K562 (cell line): ENCODE results near the gene PDE6C. TPM values are rescaled to one million over a fixed set of nuclear protein-coding genes. Genes with fewer than 3 reads are reported as not detected.

Source experiments
- ATAC-seq: fragments of 200-7000 bp; cut with Tn5 transposase; 3 replicates; pipeline ENCODE4 v1.9.1; 2020; ENCODE audit warnings: moderate library complexity
- BruUV-seq: library from RNA; stranded (reverse); fragments of 400-500 nt; replicated peaks from 2 replicates; lab custom pipeline; 2021; lab: Mats Ljungman, UMichigan
- CTCF ChIA-PET: fragments of 300-600 bp; formaldehyde crosslinking; extraction: SDS; loops from one replicate; lab custom pipeline; 2021; ENCODE audit warnings: low intra/inter-chr PET ratio; lab: Yijun Ruan, JAX
- POLR2A ChIA-PET: fragments of 300-600, 350-650 bp; sonication (Branson Sonifier 250); formaldehyde crosslinking; extraction: SDS; loops from one replicate; lab custom pipeline; 2021; ENCODE audit warnings: antibody characterized with exemption, inconsistent platforms; lab: Yijun Ruan, JAX
- DNase-seq, 4 experiments: peaks; one replicate each; pipeline versions ENCODE4 v3.0.0 to v3.0.0-alpha.2; 2011 to 2018; ENCODE audit warnings: low spot score in 3 of 4, mixed read lengths in 3 of 4; ENCODE audit errors: extremely low read depth in 1 of 4
- FAIRE-seq: peaks from 2 replicates; lab custom pipeline; 2011; peaks lifted over from hg19 to GRCh38; lab: Jason Lieb, UNC
- H2AFZ ChIP-seq: 2 replicates; pipeline ENCODE4 v1.6.0; 2011; ENCODE audit warnings: low read depth, low read length, control low read depth, inconsistent platforms
- H3K27ac ChIP-seq: fragments of 200-600 bp; 3 replicates; pipeline ENCODE4 v1.8.0; 2011; ENCODE audit warnings: low read depth, mild to moderate bottlenecking, control low read depth, inconsistent platforms, low read length, moderate library complexity, mixed read lengths; ENCODE audit errors: extremely low read depth
- H3K27me3 ChIP-seq, 2 experiments: fragments of 300-600 bp in 1 of 2; 2 replicates in 1 of 2; 3 replicates in 1 of 2; pipeline versions ENCODE4 v1.6.0 to v1.8.0; 2011; ENCODE audit warnings: inconsistent platforms in 2 of 2, low read length in 2 of 2, mild to moderate bottlenecking in 1 of 2, mixed read lengths in 1 of 2, moderate library complexity in 1 of 2; ENCODE audit not compliant: control insufficient read depth in 2 of 2, insufficient read depth in 2 of 2
- H3K36me3 ChIP-seq: fragments of 300-600 bp; 3 replicates; pipeline ENCODE4 v1.8.0; 2011; ENCODE audit warnings: mild to moderate bottlenecking, low read length, inconsistent platforms; ENCODE audit not compliant: control insufficient read depth, insufficient read depth
- H3K4me1 ChIP-seq, 2 experiments: fragments of 200-600 bp in 1 of 2; replicated peaks in 1 of 2; 2 replicates in 1 of 2; 3 replicates in 1 of 2; pipeline versions ENCODE4 v1.5.1 to v1.8.0; 2011; ENCODE audit warnings: inconsistent platforms in 2 of 2, low read length in 2 of 2, mild to moderate bottlenecking in 1 of 2, mixed read lengths in 1 of 2, moderate library complexity in 1 of 2; ENCODE audit not compliant: control insufficient read depth in 2 of 2, insufficient read depth in 2 of 2
- H3K4me2 ChIP-seq: 2 replicates; pipeline ENCODE4 v1.6.1; 2011; ENCODE audit warnings: low read length, control low read depth, inconsistent platforms, mixed read lengths; ENCODE audit not compliant: insufficient read depth
- H3K4me3 ChIP-seq: fragments of 200-600 bp; sonication (generic), shearing (Covaris generic); 2 replicates; pipeline ENCODE4 v1.5.1; 2016; ENCODE audit warnings: control low read depth, inconsistent platforms
- H3K79me2 ChIP-seq: fragments of 200-600 bp; 3 replicates; pipeline ENCODE4 v1.8.0; 2011; ENCODE audit warnings: low read length, inconsistent platforms; ENCODE audit not compliant: control insufficient read depth, insufficient read depth
- H3K9ac ChIP-seq, 2 experiments: 2 replicates each; pipeline versions ENCODE4 v1.6.0 to v1.6.1; 2011; ENCODE audit warnings: low read depth in 2 of 2, low read length in 2 of 2, control low read depth in 1 of 2, inconsistent platforms in 1 of 2, mild to moderate bottlenecking in 1 of 2, mixed read lengths in 1 of 2; ENCODE audit not compliant: insufficient read depth in 1 of 2
- H3K9me1 ChIP-seq: one replicate; pipeline ENCODE4 v1.6.0; 2011; ENCODE audit warnings: inconsistent platforms, mild to moderate bottlenecking, low read length, moderate library complexity; ENCODE audit not compliant: control insufficient read depth, insufficient read depth
- H3K9me3 ChIP-seq: replicated peaks from 2 replicates; pipeline ENCODE4 v1.5.1; 2011; ENCODE audit warnings: low read depth, low read length, inconsistent platforms; ENCODE audit not compliant: control insufficient read depth, insufficient read depth
- H4K20me1 ChIP-seq: replicated peaks from 2 replicates; pipeline ENCODE4 v1.6.1; 2011; ENCODE audit warnings: low read length, inconsistent platforms, mixed read lengths; ENCODE audit not compliant: control insufficient read depth, insufficient read depth
- HNRNPUL1 ChIP-seq: fragments of 200-400 bp; formaldehyde crosslinking; IDR thresholded peaks from 2 replicates; pipeline ENCODE4 v1.6.1; 2017; ENCODE audit warnings: low read length
- RBM25 ChIP-seq: fragments of 200-400 bp; formaldehyde crosslinking; IDR thresholded peaks from 2 replicates; pipeline ENCODE4 v1.6.1; 2018; ENCODE audit warnings: low read length, low read depth, moderate library complexity; ENCODE audit not compliant: severe bottlenecking
- ZC3H4 ChIP-seq: sonication (generic); formaldehyde crosslinking; IDR thresholded peaks from 2 replicates; pipeline ENCODE4 v1.9.0; 2021; ENCODE audit warnings: missing genetic modification reagents, borderline replicate concordance
- ZNF146 ChIP-seq: IDR thresholded peaks from one replicate; pipeline ENCODE4 v1.6.1; 2018; ENCODE audit warnings: missing compliant biosample characterization; ENCODE audit not compliant: unreplicated experiment
- ZNF280A ChIP-seq: fragments of 450-650 bp; IDR thresholded peaks from 2 replicates; pipeline ENCODE4 v1.6.1; 2018; ENCODE audit warnings: mild to moderate bottlenecking, low read depth; ENCODE audit not compliant: partially characterized antibody
- WGBS: fragments of 100-300 bp; shearing (Covaris generic); methylation state at CpG from one replicate; pipeline ENCODE4 v1.1.6; 2016; ENCODE audit warnings: low coverage, mixed read lengths; ENCODE audit not compliant: insufficient coverage; ENCODE audit errors: missing lambda C conversion rate; 5-methylcytosine and 5-hydroxymethylcytosine counted together
- in situ Hi-C: fragments of 300-500 bp; cut with MboI; formaldehyde crosslinking; loops from 4 replicates; pipeline ENCODE4 v1.15.0; 2018; ENCODE audit warnings: inconsistent platforms, mixed read lengths
- intact Hi-C: fragments of 100-400 bp; cut with micrococcal nuclease; formaldehyde crosslinking; loops from 2 replicates; pipeline ENCODE4 v1.14.2; 2022
- polyA plus RNA-seq, 8 experiments: library from polyadenylated mRNA; depleted of rRNA in 4 of 8; stranded (reverse) in 5 of 8; unstranded in 3 of 8; fragments of >200 nt; fragmentation: Nextera tagmentation in 2 of 8; fragmentation: Illumina TruSeq in 1 of 8; extraction: Ambion mirVana in 2 of 8; extraction: Trizol in 1 of 8; gene quantifications; 2 replicates each; pipeline versions ENCODE4 v1.2.1 to v1.2.3, GENCODE V29; 2011 to 2014; ENCODE audit warnings: inconsistent platforms in 1 of 8, missing spikeins in 1 of 8
- total RNA-seq, 7 experiments: library from RNA; depleted of rRNA in 6 of 7; stranded (reverse); fragments of >200 nt in 6 of 7; fragmentation: Illumina TruSeq in 2 of 7; extraction: Trizol in 2 of 7; gene quantifications; 2 replicates each; pipeline versions ENCODE4 v1.2.1 to v1.2.3, GENCODE V29; 2011 to 2021; ENCODE audit warnings: low replicate concordance in 1 of 7

The PDE6C gene
- total and polyA plus RNA-seq, 9 of the 15 experiments (the other 6 are each of a cell fraction or from before 2014, with no cell fraction given): not detected

- Histone ChIP-seq H3K27ac (no peak overlapping the region), H3K79me2 (no peaks in the 10 kb centered on the region), H3K9ac (no peak overlapping the region), H3K4me3 (no peak overlapping the region), H3K36me3 (no peaks in the 10 kb centered on the region), H3K4me1 (no peaks in the 10 kb centered on the region), H4K20me1 (no peaks in the 10 kb centered on the region), H3K4me2 (no peak overlapping the region), H3K9me3 (no peaks in the 10 kb centered on the region), H3K9me1 (no peaks in the 10 kb centered on the region), H2AFZ (no peak overlapping the region), H3K27me3 (peaks cover 2 to 24% of the 10 kb centered on the region in 2 experiments; a peak in 3 of 5 replicates)
- WGBS: 0% methylated on average over 3 of the region's 3 CpGs
- TF ChIP-seq ZC3H4 (CRISPR knock-in tag): no peak
- no peak for TF ChIP-seq ZNF280A
- peak; percentile 64 for TF ChIP-seq RBM25
- TF ChIP-seq HNRNPUL1: no peak
- intact Hi-C loops (no loop called here), in situ Hi-C loops (no loop called here)
- no peak for DNase-seq
- no peak for FAIRE-seq
- no TSS peak for BruUV-seq
- POLR2A ChIA-PET: no interaction called here
- CTCF ChIA-PET: no interaction called here
- ATAC-seq: no peak
These were observed 34.8 kb upstream of the PDE6C start for GRCh38 chr10:93577565-93577964.

- H3K27ac ChIP-seq: no peak overlapping the region
- in situ Hi-C loops: no loop called here
- H3K36me3 ChIP-seq: no peaks in the 10 kb centered on the region
- H2AFZ ChIP-seq: no peak overlapping the region
- H3K9ac ChIP-seq: no peak overlapping the region
- no peak for TF ChIP-seq ZNF146 (CRISPR knock-in tag)
- peak; percentile 33 for TF ChIP-seq RBM25
- H3K27me3 ChIP-seq: peaks cover 2 to 21% of the 10 kb centered on the region in 2 experiments; a peak in 3 of 5 replicates
- H3K4me2 ChIP-seq: no peak overlapping the region
- no peak overlapping the region for H3K4me3 ChIP-seq
- WGBS: 0% methylated on average over 6 of the region's 7 CpGs
- no TSS peak for BruUV-seq
- FAIRE-seq: no peak
- no peaks in the 10 kb centered on the region for H3K9me3 ChIP-seq
- DNase-seq: no peak
- H3K79me2 ChIP-seq: no peaks in the 10 kb centered on the region
- no peak for ATAC-seq
- no peaks in the 10 kb centered on the region for H3K9me1 ChIP-seq
- H3K4me1 ChIP-seq: no peaks in the 10 kb centered on the region
- ChIA-PET CTCF (no interaction called here), POLR2A (no interaction called here)
- intact Hi-C loops: no loop called here
- no peaks in the 10 kb centered on the region for H4K20me1 ChIP-seq
These were observed 33.2 kb upstream of the PDE6C start for GRCh38 chr10:93579089-93579488.
